NT2/D1 (cell line): ENCODE data around the gene MPST.

Experiments used
- SUZ12 ChIP-seq: IDR thresholded peaks from 2 replicates; pipeline ENCODE4 v1.6.1; 2011; ENCODE audit not compliant: insufficient read length, insufficient read depth; ENCODE audit errors: extremely low read depth
- YY1 ChIP-seq: IDR thresholded peaks from 2 replicates; pipeline ENCODE4 v1.6.1; 2011; ENCODE audit not compliant: insufficient read length, insufficient read depth
- ZNF274 ChIP-seq: IDR thresholded peaks from 2 replicates; pipeline ENCODE4 v1.6.1; 2011; ENCODE audit warnings: mild to moderate bottlenecking, low read depth, low read length

GRCh38 chr22:37012956-37013355, 6.6 kb upstream of the MPST start:
- TF ChIP-seq SUZ12 (no peak), YY1 (no peak), ZNF274 (no peak)
